Measurements from ENCODE around the gene UAP1L1.

UAP1L1 gene

DNA sequence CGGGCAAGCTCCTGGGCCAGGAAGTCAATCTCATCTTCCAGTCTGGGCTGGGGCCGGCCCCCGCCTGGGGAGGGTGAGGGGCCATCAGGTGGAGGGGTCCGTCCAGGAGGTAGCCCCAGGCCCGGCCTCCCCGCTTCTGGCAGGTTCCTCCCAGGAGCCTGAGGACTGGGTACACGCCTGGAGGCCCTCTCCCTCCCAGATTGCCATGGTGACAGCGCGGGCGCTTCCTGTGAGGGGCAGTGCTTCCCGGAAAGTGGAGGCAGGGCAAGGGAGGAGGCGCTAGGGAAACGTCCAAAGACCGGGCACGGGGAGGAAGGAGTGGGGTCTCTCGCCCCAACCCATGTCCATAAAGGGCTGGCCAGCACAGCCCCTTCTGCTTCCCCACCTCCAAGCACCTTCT, 36.2 kb upstream of the UAP1L1 start:
- no peak for DNase-seq (ENCODE audit: low spot score)

- DNase-seq (ENCODE audit: low spot score): no peak
These were observed 34.3 kb upstream of the UAP1L1 start for GRCh38 chr9:137042751-137043727.

- no peak for DNase-seq (ENCODE audit: low spot score)
These were observed 33.3 kb upstream of the UAP1L1 start for GRCh38 chr9:137044037-137044436.

- no peak for DNase-seq (ENCODE audit: low spot score)
These were observed 32.7 kb upstream of the UAP1L1 start for GRCh38 chr9:137044502-137045177.

DNA sequence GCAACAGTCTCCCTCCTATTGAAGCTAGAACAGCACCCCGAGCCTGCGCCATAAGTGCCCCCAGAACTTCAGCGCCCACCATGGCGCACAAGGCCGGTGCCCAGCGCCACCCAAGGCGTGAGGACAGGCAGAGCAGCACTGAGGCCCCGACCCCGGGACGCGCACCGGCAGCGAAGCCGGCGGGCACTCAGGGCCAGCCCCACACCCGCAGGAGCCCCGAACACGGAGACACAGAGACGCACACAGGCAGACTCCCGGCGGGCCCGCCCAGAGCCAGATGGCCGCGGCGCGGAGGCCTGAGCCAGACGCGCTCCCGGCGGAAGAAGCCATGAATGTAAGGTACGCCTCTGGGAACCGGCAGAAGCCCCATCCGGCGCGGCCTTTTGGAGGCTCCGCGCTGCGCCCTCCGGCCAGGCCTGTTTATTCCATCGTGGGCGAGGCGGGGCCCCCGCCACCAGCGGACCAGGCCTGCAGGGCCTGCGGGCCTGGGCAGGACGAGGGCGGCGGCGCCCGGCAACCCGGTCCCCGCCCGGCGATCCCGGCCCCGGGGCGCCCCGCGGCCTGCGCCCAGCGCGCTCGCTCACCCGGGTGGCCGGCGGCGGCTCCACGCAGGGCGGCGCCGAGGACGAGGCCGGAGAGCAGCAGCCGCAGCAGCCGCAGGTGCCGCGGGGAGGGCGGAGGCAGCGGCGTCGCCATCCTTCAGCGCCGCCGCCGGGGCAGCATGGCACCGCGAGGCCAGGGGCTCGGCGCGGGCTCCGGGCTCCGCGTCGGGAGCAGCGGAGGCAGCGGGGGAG, 31.8 kb upstream of the UAP1L1 start:
- no peak for DNase-seq (ENCODE audit: low spot score)

- DNase-seq (ENCODE audit: low spot score): peak; percentile 69
These were observed 31.1 kb upstream of the UAP1L1 start, which contains the start of gene NPDC1 for GRCh38 chr9:137046088-137046787. TSS of gene NPDC1 (minus strand) at chr9:137046177. CDS start at chr9:137045989, 188 bp downstream.

GRCh38 chr9:137048655-137049543, 28.4 kb upstream of the UAP1L1 start:
- no peak for DNase-seq (ENCODE audit: low spot score)

GRCh38 chr9:137049544-137050449, 27.5 kb upstream of the UAP1L1 start:
- peak; percentile 53 for DNase-seq (ENCODE audit: low spot score)

DNA sequence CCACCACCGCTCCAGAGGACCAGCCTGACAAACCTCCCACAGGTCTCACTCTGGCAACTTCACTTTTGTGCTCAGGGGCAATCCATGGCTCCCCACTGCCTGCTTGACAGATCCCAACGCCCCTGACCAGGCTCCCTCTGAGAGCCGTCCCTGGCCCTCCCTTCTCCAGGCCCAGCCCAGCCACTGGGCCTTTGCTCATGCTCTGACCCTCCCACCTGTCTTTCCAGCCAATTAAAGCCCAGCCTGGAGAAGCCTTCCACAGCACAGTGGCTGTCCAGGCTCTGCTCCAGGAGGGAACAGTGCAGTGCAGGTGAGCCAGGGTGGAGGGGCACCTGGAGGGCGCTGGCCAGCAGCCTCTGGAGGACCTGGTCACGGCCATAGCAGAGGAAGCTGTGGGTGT, 26.7 kb upstream of the UAP1L1 start:
- no peak for DNase-seq (ENCODE audit: low spot score)

GRCh38 chr9:137051145-137051724, 26.1 kb upstream of the UAP1L1 start:
- DNase-seq (ENCODE audit: low spot score): no peak

DNA sequence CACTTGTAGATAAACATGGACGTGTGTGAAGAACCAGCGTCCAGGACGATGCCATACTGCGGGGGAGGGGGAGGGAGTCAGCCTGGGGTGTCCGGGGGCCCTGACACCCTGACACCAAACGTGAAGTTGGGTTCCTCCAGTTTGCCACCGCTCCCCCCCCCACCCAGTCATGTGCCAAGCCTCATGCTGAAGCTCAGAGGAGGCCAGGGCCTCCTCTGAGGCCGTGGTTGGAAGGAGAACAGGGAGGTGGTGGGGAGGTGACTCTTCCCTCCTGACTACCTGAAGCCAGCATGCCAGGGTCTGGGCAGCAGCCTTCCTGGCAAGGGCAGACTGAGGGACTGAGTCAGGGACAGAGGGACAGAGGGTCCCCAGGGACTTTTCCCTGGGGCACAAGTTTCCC, 25.0 kb upstream of the UAP1L1 start:
- DNase-seq (ENCODE audit: low spot score): no peak

DNA sequence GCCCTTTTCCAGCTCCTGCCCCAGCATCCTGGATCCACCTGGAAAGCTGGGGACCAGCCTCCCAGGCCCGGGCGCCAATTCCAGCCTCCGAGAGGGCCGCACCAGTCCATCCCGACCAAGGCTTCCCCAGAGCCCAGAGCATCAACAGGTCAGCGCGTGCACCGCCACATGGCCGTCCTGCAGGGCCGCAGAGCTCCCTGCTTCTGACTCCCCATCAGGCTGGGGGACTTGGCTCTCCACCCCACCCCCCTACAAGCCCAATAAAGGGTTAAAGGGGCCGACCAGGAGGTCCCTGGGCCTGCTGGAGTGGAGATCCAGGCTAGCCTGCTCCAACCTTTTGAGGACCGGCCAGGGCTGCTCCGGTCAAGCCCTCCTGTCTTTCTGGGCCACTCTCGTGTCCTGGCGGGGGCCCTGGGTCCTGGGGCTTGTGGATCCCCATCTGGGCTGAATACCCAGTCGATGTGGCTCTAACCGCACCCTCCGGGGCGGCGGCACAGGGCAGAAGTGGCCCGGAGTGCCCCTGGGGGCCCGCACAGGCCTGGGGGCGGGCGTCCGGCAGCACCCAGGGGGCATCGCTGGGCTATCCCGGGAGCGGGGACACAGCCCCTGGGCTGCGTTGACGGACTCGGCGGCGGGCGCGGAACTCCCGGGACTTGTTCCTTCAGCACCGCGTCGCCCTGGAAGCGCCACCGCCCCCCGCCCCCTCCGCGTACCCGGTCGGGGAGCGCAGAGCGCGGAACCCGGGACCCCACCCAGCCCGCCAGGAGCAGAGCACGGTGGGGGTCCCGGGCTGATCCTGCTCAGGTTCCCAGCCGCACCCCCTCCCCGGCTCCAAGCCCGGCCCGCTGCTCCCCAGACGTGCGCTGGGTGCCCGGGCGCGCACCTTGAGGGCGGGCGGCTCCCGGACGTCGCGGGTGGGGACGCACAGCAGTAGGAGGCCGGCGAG, 24.0 kb upstream of the UAP1L1 start:
- no peak for DNase-seq (ENCODE audit: low spot score)

- no peak for DNase-seq (ENCODE audit: low spot score)
These were observed 23.1 kb upstream of the UAP1L1 start, which contains the start of gene ENTPD2 for GRCh38 chr9:137053944-137054931. TSS of gene ENTPD2 (minus strand) at chr9:137054061. CDS start at chr9:137053997, 64 bp downstream.

- no peak for DNase-seq (ENCODE audit: low spot score)
These were observed 22.4 kb upstream of the UAP1L1 start for GRCh38 chr9:137054932-137055384.

DNA sequence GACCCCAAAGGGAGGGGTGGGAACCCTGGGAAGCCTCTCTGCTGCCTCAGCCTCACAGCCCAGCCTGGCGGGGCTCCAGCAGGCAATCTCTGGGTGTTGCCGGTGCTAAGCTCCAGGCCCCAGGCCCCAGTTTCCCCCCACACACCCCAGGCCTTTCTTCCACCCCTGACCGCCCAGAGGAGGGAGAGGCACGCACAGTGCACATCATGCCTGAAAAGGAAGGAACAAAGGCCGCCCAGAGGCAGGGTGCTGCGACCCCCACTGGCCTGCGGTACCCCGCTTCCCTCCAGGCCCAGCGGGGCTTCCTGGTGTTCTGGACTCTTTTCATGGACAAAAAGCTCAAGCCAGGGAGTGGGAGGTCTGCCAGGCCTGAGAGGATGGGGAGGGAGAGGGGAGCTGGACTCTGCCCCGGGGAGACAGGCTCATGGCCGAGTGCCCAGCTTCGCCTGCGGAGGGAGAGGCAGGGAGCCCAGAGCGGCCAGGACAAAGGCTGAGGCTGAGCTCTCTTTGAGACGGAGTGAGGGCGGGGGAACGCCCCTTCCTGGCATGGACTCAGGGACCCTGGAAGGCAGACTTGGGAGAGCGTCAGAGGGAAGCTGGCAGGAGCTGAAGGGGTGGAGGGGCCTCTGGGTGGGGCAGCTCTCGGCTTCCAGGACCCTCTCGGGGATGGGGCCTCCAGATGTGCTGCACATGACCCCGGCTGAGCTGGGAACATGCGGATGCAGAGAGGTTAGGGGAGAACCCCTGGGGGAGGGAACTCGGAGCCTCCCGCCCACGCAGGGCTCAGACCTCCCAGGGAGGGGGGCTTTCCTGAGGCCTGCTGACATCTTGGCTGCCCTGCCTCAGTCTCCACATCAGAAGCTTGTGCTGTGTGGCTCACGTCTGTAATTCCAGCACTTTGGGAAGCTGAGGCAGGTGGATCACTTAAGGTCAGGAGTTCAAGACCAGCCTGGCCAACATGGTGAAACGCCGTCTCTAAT, 21.6 kb upstream of the UAP1L1 start:
- peak; percentile 96 for DNase-seq (ENCODE audit: low spot score)
